ENCODE data around the gene JTB.

JTB gene

GRCh38 chr1:153929981-153930948 lies 47.2 kb downstream of the JTB start:
- no peak overlapping the region for H2AFZ ChIP-seq (ENCODE audit: low read depth, low read length)
- no peaks in the 10 kb centered on the region for H3K9me3 ChIP-seq (ENCODE audit: low read length)
- H3K27me3 ChIP-seq (ENCODE audit: insufficient read depth, low read length) = no peaks in the 10 kb centered on the region
- H3K4me3 ChIP-seq (ENCODE audit: low read length) = no peak overlapping the region
- peaks cover 45% of the 10 kb centered on the region for H3K36me3 ChIP-seq (ENCODE audit: insufficient read depth, low read length)
- H3K4me1 ChIP-seq (ENCODE audit: insufficient read depth, low read length) = peaks cover 4% of the 10 kb centered on the region

DNA sequence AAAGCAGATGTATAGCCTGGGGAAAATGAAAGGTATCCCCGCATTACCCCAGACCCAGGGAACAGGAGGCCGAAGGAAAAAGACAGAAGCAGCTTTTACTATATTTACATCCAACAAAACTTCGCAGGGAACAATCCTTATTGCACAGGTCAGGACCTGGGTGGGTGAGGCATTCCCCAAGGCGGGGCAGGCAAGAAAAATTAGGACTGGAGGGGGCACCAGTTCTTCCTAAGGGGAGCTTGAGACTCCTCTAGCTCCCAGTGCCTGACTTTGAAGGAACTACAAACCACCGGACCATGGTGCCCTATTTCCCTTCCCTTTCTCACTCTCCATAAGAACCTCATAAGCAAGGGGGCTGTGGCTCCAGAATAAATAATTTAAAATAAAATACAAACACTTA lies 48.0 kb downstream of the JTB start:
- H3K4me1 ChIP-seq (ENCODE audit: insufficient read depth, low read length) = peaks cover 4% of the 10 kb centered on the region

GRCh38 chr1:153928791-153929341 lies 48.6 kb downstream of the JTB start:
- Histone ChIP-seq H3K9me3 (ENCODE audit: low read length) (no peaks in the 10 kb centered on the region), H3K4me1 (ENCODE audit: insufficient read depth, low read length) (peaks cover 6% of the 10 kb centered on the region), H3K27me3 (ENCODE audit: insufficient read depth, low read length) (no peaks in the 10 kb centered on the region), H3K4me3 (ENCODE audit: low read length) (no peak overlapping the region), H3K36me3 (ENCODE audit: insufficient read depth, low read length) (peaks cover 34% of the 10 kb centered on the region), H2AFZ (ENCODE audit: low read depth, low read length) (no peak overlapping the region)

More for the DNA sequence above, 48.0 kb downstream of the JTB start:
- H3K9me3 ChIP-seq (ENCODE audit: low read length) = no peaks in the 10 kb centered on the region
- H3K36me3 ChIP-seq (ENCODE audit: insufficient read depth, low read length) = peaks cover 40% of the 10 kb centered on the region
- no peak overlapping the region for H3K4me3 ChIP-seq (ENCODE audit: low read length)
- no peaks in the 10 kb centered on the region for H3K27me3 ChIP-seq (ENCODE audit: insufficient read depth, low read length)
- no peak overlapping the region for H2AFZ ChIP-seq (ENCODE audit: low read depth, low read length)

GRCh38 chr1:153928245-153928644 lies 49.2 kb downstream of the JTB start:
- H3K4me3 ChIP-seq (ENCODE audit: low read length) = no peak overlapping the region

DNA sequence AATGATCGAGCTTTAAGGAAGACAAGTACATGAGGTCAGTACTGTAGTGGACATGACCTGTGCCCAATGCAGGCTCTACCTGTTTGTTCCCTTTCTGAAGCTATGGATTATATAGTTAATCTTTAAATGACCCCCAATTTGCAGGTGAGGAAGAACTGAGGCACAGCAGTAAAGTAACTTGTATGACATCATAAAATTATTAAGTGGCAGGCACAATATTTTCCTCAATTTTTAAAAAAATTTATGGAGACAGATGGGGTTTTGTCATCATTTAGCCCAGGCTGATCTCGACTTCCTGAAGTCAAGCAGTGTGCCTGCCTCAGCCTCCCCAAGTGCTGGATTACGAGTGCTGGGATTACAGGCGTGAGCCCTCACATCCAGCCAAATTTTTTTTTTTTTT lies 51.1 kb downstream of the JTB start:
- H3K4me3 ChIP-seq (ENCODE audit: low read length) = no peak overlapping the region
- no peaks in the 10 kb centered on the region for H3K9me3 ChIP-seq (ENCODE audit: low read length)
- H3K36me3 ChIP-seq (ENCODE audit: insufficient read depth, low read length) = peaks cover 14% of the 10 kb centered on the region
- no peaks in the 10 kb centered on the region for H3K27me3 ChIP-seq (ENCODE audit: insufficient read depth, low read length)
- H3K4me1 ChIP-seq (ENCODE audit: insufficient read depth, low read length) = peaks cover 12% of the 10 kb centered on the region
- H2AFZ ChIP-seq (ENCODE audit: low read depth, low read length) = no peak overlapping the region

More at GRCh38 chr1:153928245-153928644, 49.2 kb downstream of the JTB start:
- Histone ChIP-seq H3K36me3 (ENCODE audit: insufficient read depth, low read length) (peaks cover 28% of the 10 kb centered on the region), H3K27me3 (ENCODE audit: insufficient read depth, low read length) (no peaks in the 10 kb centered on the region), H3K9me3 (ENCODE audit: low read length) (no peaks in the 10 kb centered on the region), H2AFZ (ENCODE audit: low read depth, low read length) (no peak overlapping the region), H3K4me1 (ENCODE audit: insufficient read depth, low read length) (peaks cover 9% of the 10 kb centered on the region)
